HG03439 (cell line): Measurements from ENCODE around the gene CHRDL1.
"Not testable (repeated sequence)": the region's sequence is repeated elsewhere in the genome, so short reads cannot be mapped to it uniquely, and the experiment has no call there.

ENCODE experiments used
- ATAC-seq: cut with Tn5 transposase; IDR thresholded peaks from one replicate; pipeline ENCODE4 v1.9.1; 2021; ENCODE audit warnings: mild to moderate bottlenecking, moderate library complexity; ENCODE audit not compliant: unreplicated experiment

Gene CHRDL1

DNA sequence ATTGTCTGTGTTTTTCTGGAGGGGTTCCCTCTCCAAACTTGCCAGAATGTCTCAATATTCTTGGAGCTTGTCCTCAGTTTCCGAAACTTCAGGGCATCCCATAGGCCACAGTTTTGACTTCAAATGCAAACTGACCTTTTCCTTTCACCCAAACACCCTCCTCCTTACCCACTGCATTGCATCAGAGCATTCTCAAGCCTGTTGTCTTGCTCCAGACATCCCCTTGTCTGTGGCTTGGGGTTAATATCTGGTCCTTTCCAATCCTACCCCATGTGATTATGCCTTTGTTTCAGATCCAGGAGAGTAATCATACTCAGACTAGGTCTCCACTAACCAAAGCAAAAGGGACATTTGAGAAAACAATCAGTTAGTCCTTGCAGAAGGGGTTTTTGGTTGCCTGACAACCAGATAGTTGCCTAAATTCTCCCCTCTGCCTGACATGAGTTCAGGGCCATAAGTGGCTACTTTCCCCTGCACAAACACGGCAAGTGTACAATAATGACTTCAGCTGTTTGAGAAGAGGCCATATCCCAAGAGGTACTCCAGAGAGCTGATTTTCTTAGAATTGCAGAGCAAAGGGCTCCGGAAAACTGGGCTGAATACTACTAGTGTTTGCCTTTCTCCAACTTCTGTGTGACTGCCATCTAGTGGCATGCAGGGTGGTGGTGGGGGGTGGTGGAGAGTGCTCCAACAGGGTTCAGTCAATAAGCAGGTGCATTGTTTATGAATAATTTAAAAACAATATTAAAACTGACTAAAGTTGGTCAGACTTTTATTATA is 130.2 kb downstream of the CHRDL1 start:
- ATAC-seq, result no peak

DNA sequence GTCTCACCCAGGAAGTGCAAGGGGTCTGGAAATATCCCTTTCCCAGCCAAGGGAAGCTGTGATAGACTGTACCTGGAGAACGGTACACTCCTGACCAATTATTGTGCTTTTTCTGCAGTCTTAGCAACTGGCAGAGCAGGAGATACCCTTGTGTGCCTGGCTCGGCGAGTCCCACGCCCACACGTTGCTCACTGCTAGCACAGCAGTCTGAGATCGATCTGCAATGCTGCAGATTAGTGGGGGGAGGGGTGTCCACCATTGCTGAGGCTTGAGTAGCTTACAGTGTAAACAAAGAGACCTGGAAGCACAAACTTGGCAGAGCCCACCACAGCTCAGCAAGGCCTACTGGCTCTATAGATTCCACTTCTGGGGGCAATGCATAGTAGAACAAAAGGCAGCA is 138.5 kb downstream of the CHRDL1 start:
- ATAC-seq, result no peak

DNA sequence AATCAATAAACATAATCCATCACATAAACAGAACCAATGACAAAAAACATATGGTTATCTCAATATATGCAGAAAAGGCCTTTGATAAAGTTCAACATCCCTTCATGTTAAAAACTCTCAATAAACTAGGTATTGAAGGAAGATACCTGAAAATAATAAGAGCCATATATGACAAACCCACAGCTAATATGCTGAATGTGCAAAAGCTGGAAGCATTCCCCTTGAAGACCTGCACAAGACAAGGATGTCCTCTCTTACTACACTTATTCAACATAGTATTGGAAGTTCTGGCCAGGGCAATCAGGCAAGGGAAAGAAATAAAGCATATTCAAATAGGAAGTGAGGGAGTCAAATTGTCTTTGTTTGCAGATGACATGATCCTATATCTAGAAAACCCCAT is 141.3 kb downstream of the CHRDL1 start:
- ATAC-seq, result not testable (repeated sequence)

DNA sequence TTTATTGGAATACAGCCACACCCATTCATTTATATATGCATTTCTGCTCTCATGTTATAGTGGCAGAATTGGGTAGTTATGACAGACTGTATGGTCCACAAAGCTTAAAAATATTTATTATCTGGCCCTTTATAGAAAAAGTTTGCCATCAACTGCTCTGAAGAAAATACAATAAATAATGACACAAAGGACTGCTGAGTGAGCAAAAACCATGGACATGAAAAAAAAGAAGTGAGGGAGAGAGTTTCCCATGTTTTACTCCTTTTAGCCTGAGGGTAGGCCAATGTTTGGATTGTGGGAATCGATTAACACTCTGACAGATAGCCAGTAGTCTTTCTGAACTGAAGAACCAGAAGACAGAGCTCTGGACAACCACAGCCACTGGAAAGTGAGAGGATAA is 149.2 kb downstream of the CHRDL1 start:
- ATAC-seq, result no peak
